Upper lobe of right lung (tissue), 1 donor: ENCODE data around the gene TMPRSS11E. TPM values are rescaled to one million over a fixed set of nuclear protein-coding genes. Genes with fewer than 3 reads are reported as not detected.
"Not testable (repeated sequence)": the region's sequence is repeated elsewhere in the genome, so short reads cannot be mapped to it uniquely, and the experiment has no call there.

Experiments used
- ATAC-seq: fragments of 200-7000 bp; cut with Tn5 transposase; one replicate; pipeline ENCODE4 v1.9.1; 2020; ENCODE audit warnings: mild to moderate bottlenecking, moderate library complexity
- DNase-seq: peaks from one replicate; pipeline ENCODE4 v3.0.0-alpha.2; 2020
- H3K27ac ChIP-seq: fragments of 200-600 bp; one replicate; pipeline ENCODE4 v1.8.0; 2022
- H3K27me3 ChIP-seq: fragments of 200-600 bp; one replicate; pipeline ENCODE4 v1.8.0; 2022; ENCODE audit warnings: mild to moderate bottlenecking
- H3K36me3 ChIP-seq: fragments of 200-600 bp; one replicate; pipeline ENCODE4 v1.8.0; 2022
- H3K4me1 ChIP-seq: fragments of 200-600 bp; one replicate; pipeline ENCODE4 v1.8.0; 2022
- H3K4me3 ChIP-seq: fragments of 200-600 bp; one replicate; pipeline ENCODE4 v1.8.0; 2022; ENCODE audit warnings: mild to moderate bottlenecking
- H3K9me3 ChIP-seq: fragments of 200-600 bp; one replicate; pipeline ENCODE4 v1.8.0; 2022
- CTCF ChIP-seq: fragments of 200-600 bp; IDR thresholded peaks from one replicate; pipeline ENCODE4 v1.8.0; 2022; ENCODE audit warnings: antibody characterized with exemption
- intact Hi-C: fragments of 100-400 bp; cut with DNase I; formaldehyde crosslinking; loops from one replicate; pipeline ENCODE4 v1.11.0; 2022
- total RNA-seq: library from RNA; stranded (reverse); fragmentation: NEBNext Ultra II Directional; extraction: Animal tissue kit (Norgen Biotek cat#: 25700); gene quantifications from one replicate; pipeline ENCODE4 v1.2.1, GENCODE V29; 2021
- donor health status: DM: no; HTN: yes; CAD: no; lungs with severe emphysema.

The TMPRSS11E gene
- total RNA-seq, 1 donor from 2014 or later = not detected

- no peak for TF ChIP-seq CTCF
- Histone ChIP-seq H3K9me3 (no peaks in the 10 kb centered on the region), H3K4me1 (no peaks in the 10 kb centered on the region), H3K27ac (no peak overlapping the region), H3K4me3 (no peak overlapping the region), H3K27me3 (no peaks in the 10 kb centered on the region), H3K36me3 (no peaks in the 10 kb centered on the region)
- ATAC-seq = no peak
- intact Hi-C loops = no loop called here
- DNase-seq = no peak
Measured at GRCh38 chr4:68407868-68408190, 39.4 kb upstream of the TMPRSS11E start.

- no peak overlapping the region for H3K27ac ChIP-seq
- TF ChIP-seq CTCF = no peak
- H3K9me3 ChIP-seq = no peaks in the 10 kb centered on the region
- H3K4me3 ChIP-seq = no peak overlapping the region
- no peaks in the 10 kb centered on the region for H3K27me3 ChIP-seq
- DNase-seq (no peak), ATAC-seq (no peak)
- no peaks in the 10 kb centered on the region for H3K36me3 ChIP-seq
- intact Hi-C loops = no loop called here
- H3K4me1 ChIP-seq = no peaks in the 10 kb centered on the region
Measured at GRCh38 chr4:68410149-68410548, 37.1 kb upstream of the TMPRSS11E start.

- intact Hi-C loops = no loop called here
- TF ChIP-seq CTCF = no peak
- no peak for ATAC-seq
- no peak overlapping the region for H3K27ac ChIP-seq
- H3K9me3 ChIP-seq = no peaks in the 10 kb centered on the region
- no peaks in the 10 kb centered on the region for H3K36me3 ChIP-seq
- no peak overlapping the region for H3K4me3 ChIP-seq
- DNase-seq = no peak
- H3K27me3 ChIP-seq = no peaks in the 10 kb centered on the region
- no peaks in the 10 kb centered on the region for H3K4me1 ChIP-seq
Measured at GRCh38 chr4:68410643-68411042, 36.6 kb upstream of the TMPRSS11E start.

GRCh38 chr4:68412031-68412430 lies 35.2 kb upstream of the TMPRSS11E start:
- H3K4me1 ChIP-seq, H3K36me3 ChIP-seq, intact Hi-C loops, ATAC-seq, H3K4me3 ChIP-seq, DNase-seq, H3K27me3 ChIP-seq, H3K9me3 ChIP-seq, H3K27ac ChIP-seq: not testable (repeated sequence)

GRCh38 chr4:68416591-68416990 lies 30.7 kb upstream of the TMPRSS11E start:
- Histone ChIP-seq H3K27ac (no peak overlapping the region), H3K27me3 (no peaks in the 10 kb centered on the region), H3K4me3 (no peak overlapping the region), H3K4me1 (no peaks in the 10 kb centered on the region), H3K9me3 (no peaks in the 10 kb centered on the region), H3K36me3 (no peaks in the 10 kb centered on the region)
- intact Hi-C loops = no loop called here
- no peak for TF ChIP-seq CTCF
- ATAC-seq (no peak), DNase-seq (no peak)

GRCh38 chr4:68426516-68426915 lies 20.7 kb upstream of the TMPRSS11E start:
- Histone ChIP-seq H3K4me3 (no peak overlapping the region), H3K27ac (no peak overlapping the region), H3K36me3 (no peaks in the 10 kb centered on the region), H3K9me3 (no peaks in the 10 kb centered on the region), H3K27me3 (no peaks in the 10 kb centered on the region), H3K4me1 (no peaks in the 10 kb centered on the region)
- ATAC-seq (no peak), DNase-seq (no peak)
- intact Hi-C loops = no loop called here
- no peak for TF ChIP-seq CTCF
